GM18499 (cell line): ENCODE results near the gene SPNS2.

Source experiments
- ATAC-seq: cut with Tn5 transposase; IDR thresholded peaks from one replicate; pipeline ENCODE4 v1.9.1; 2021; ENCODE audit warnings: moderate number of reproducible peaks; ENCODE audit not compliant: insufficient read depth, unreplicated experiment

The SPNS2 gene

GRCh38 chr17:4545217-4545951 lies 46.7 kb downstream of the SPNS2 start:
- no peak for ATAC-seq

- ATAC-seq = no peak
These were observed 48.6 kb downstream of the SPNS2 start for GRCh38 chr17:4547118-4547906.

GRCh38 chr17:4548061-4548461 lies 49.4 kb downstream of the SPNS2 start:
- ATAC-seq = no peak

- ATAC-seq = no peak
These were observed 50.2 kb downstream of the SPNS2 start for GRCh38 chr17:4548721-4549531.

GRCh38 chr17:4549781-4550533 lies 51.3 kb downstream of the SPNS2 start:
- ATAC-seq = no peak

- ATAC-seq = no peak
These were observed 51.9 kb downstream of the SPNS2 start for GRCh38 chr17:4550534-4551039.

GRCh38 chr17:4551141-4551540 lies 52.5 kb downstream of the SPNS2 start:
- no peak for ATAC-seq

- ATAC-seq = no peak
These were observed 53.3 kb downstream of the SPNS2 start for GRCh38 chr17:4551796-4552525.

GRCh38 chr17:4553669-4554068 lies 55.0 kb downstream of the SPNS2 start:
- ATAC-seq = no peak

- no peak for ATAC-seq
These were observed 55.8 kb downstream of the SPNS2 start for GRCh38 chr17:4554441-4554996.

GRCh38 chr17:4554997-4555799 lies 56.5 kb downstream of the SPNS2 start, which contains the start of gene MYBBP1A:
TSS of gene MYBBP1A (minus strand) at chr17:4555384. CDS start at chr17:4555324, 60 bp downstream.
- ATAC-seq = peak; percentile 76

GRCh38 chr17:4555873-4556759 lies 57.4 kb downstream of the SPNS2 start:
- no peak for ATAC-seq

- no peak for ATAC-seq
These were observed 58.3 kb downstream of the SPNS2 start for GRCh38 chr17:4556996-4557395.

- no peak for ATAC-seq
These were observed 59.1 kb downstream of the SPNS2 start for GRCh38 chr17:4557626-4558346.

GRCh38 chr17:4558347-4558971 lies 59.8 kb downstream of the SPNS2 start:
- no peak for ATAC-seq

- ATAC-seq = no peak
These were observed 60.6 kb downstream of the SPNS2 start for GRCh38 chr17:4559139-4559791.
